ENCODE measurements around the gene ARFGAP2. TPM values are rescaled to one million over a fixed set of nuclear protein-coding genes. Genes with fewer than 3 reads are reported as not detected.

ARFGAP2 gene
- total and polyA plus RNA-seq, 2 donors (not counting 3 experiments of a cell fraction or from before 2014, with no cell fraction given) = 78.9 to 108 TPM

GRCh38 chr11:47171061-47171838, 5.4 kb downstream of the ARFGAP2 start:
- no peaks in the 10 kb centered on the region for H3K9me3 ChIP-seq (replicated peaks; ENCODE audit: control insufficient read depth, insufficient read depth, low read length)
- intact Hi-C loops (cut with micrococcal nuclease) = no loop called here
- no peak overlapping the region for H3K4me3 ChIP-seq (replicated peaks in 1 of 3; ENCODE audit: insufficient read depth in 1 of 3, low read depth in 1 of 3, low read length in 3 of 3)
- H3K79me2 ChIP-seq (ENCODE audit: control insufficient read depth, insufficient read depth, low read length) = peaks cover 50% of the 10 kb centered on the region
- no peaks in the 10 kb centered on the region for H4K20me1 ChIP-seq (replicated peaks; ENCODE audit: control insufficient read depth, extremely low read depth, insufficient read depth, low read length)
- H3K4me2 ChIP-seq (ENCODE audit: insufficient read depth, low read length) = no peak overlapping the region
- ChIA-PET CTCF (interaction anchor here (1.5 to 2.5 kb wide), 2 partner anchors 11 to 18 kb away, joined by 6 to 11 read pairs; no protein-coding TSS in a partner anchor), POLR2A (no interaction called here)
- H3K27me3 ChIP-seq (ENCODE audit: control insufficient read depth in 2 of 2, insufficient read depth in 2 of 2, low read length in 2 of 2) = no peaks in the 10 kb centered on the region
- FAIRE-seq (no peak), DNase-seq (ENCODE audit: low read depth, low spot score) (no peak)
- H2AFZ ChIP-seq (ENCODE audit: low read depth, low read length) = no peak overlapping the region
- no peak for TF ChIP-seq POLR2AphosphoS5 (IDR thresholded peaks at IDR 0.05; ENCODE audit: insufficient read depth, low read depth, low read length)
- TF ChIP-seq, protein P1, sequence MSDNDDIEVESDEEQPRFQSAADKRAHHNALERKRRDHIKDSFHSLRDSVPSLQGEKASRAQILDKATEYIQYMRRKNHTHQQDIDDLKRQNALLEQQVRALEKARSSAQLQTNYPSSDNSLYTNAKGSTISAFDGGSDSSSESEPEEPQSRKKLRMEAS (IDR thresholded peaks at IDR 0.05; ENCODE audit: insufficient read depth, insufficient read length) = no peak
- no peak for TF ChIP-seq GATA2 (IDR thresholded peaks at IDR 0.05; ENCODE audit: insufficient read depth, insufficient read length, low read depth, low read length)
- no peak for TF ChIP-seq POLR2A (IDR thresholded peaks at IDR 0.05; ENCODE audit: low read depth, low read length)
- TF ChIP-seq EZH2 (IDR thresholded peaks at IDR 0.05; ENCODE audit: borderline replicate concordance, low read depth, low read length, severe bottlenecking) = no peak
- no peak for TF ChIP-seq MYC (IDR thresholded peaks at IDR 0.05; ENCODE audit: low read depth, low read length)
- no peak for TF ChIP-seq JUN (IDR thresholded peaks at IDR 0.05; ENCODE audit: borderline replicate concordance, insufficient read depth, insufficient read length, low read depth)
- no peak for TF ChIP-seq FOS (IDR thresholded peaks at IDR 0.05; ENCODE audit: borderline replicate concordance, insufficient read depth, low read length)
- TF ChIP-seq, protein P2, sequence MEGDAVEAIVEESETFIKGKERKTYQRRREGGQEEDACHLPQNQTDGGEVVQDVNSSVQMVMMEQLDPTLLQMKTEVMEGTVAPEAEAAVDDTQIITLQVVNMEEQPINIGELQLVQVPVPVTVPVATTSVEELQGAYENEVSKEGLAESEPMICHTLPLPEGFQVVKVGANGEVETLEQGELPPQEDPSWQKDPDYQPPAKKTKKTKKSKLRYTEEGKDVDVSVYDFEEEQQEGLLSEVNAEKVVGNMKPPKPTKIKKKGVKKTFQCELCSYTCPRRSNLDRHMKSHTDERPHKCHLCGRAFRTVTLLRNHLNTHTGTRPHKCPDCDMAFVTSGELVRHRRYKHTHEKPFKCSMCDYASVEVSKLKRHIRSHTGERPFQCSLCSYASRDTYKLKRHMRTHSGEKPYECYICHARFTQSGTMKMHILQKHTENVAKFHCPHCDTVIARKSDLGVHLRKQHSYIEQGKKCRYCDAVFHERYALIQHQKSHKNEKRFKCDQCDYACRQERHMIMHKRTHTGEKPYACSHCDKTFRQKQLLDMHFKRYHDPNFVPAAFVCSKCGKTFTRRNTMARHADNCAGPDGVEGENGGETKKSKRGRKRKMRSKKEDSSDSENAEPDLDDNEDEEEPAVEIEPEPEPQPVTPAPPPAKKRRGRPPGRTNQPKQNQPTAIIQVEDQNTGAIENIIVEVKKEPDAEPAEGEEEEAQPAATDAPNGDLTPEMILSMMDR (IDR thresholded peaks at IDR 0.05; ENCODE audit: extremely low read depth in 1 of 2, insufficient read depth in 1 of 2, low read depth in 1 of 2, low read length in 2 of 2) = no peak
- no peak overlapping the region for H3K9ac ChIP-seq (replicated peaks; ENCODE audit: extremely low read depth, insufficient read depth, low read length)
- dilution Hi-C loops (cut with MboI; ENCODE audit: extremely low pct_ligation_motif_present, low sequenced_read_pairs) = no loop called here
- no TSS peak for BruUV-seq (replicated peaks)
- no peak overlapping the region for H3K27ac ChIP-seq (ENCODE audit: insufficient read depth, low read depth, low read length)
- peaks cover 10% of the 10 kb centered on the region for H3K4me1 ChIP-seq (ENCODE audit: control insufficient read depth, extremely low read depth, insufficient read depth, low read length)
- H3K9me1 ChIP-seq (replicated peaks; ENCODE audit: control insufficient read depth, extremely low read depth, insufficient read depth, low read length) = no peaks in the 10 kb centered on the region
- H3K36me3 ChIP-seq (ENCODE audit: control insufficient read depth in 2 of 2, extremely low read depth in 1 of 2, insufficient read depth in 2 of 2, low read length in 2 of 2) = peaks cover 17 to 57% of the 10 kb centered on the region in 2 experiments
